Myocyte (in vitro differentiated cells): ENCODE measurements around the gene CD81. TPM values are rescaled to one million over a fixed set of nuclear protein-coding genes. Genes with fewer than 3 reads are reported as not detected.

Experiments used
- DNase-seq: peaks from one replicate; pipeline ENCODE4 v3.0.0-alpha.2; 2012; ENCODE audit warnings: low read depth
- total RNA-seq: library from RNA; depleted of rRNA; stranded (reverse); fragments of >200 nt; gene quantifications from 2 replicates; pipeline ENCODE4 v1.2.3, GENCODE V29; 2014

Gene CD81
- total RNA-seq, 1 donor from 2014 or later: 429 TPM

DNA sequence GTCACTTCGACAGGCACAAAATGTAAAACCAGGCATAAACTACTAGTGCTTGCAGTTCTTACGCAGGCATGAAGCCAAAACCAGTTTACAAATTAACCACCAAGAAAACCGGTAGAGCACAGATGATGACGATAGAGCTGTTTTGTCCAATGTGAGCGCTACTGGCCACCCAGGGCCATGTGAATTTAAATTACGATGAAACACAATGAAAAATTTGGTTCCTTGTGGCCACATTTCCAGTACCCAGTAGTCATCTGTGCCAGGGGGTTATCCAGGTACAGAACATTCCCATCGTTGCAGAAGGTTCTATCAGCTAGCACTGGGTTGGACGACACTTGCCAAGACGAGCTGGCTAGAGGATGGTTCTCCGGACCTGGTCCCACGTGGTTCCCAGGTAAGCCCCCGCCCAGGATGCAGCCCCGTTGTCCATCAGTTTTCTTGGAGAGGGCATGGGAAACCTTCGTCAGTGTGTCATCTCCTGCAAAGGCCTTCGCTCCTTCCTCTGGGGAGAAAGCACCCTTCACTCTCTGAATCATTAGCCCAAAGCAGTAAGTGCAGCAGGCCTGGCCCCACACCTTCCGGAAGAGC is 1.1 kb upstream of the CD81 start:
- DNase-seq: no peak

GRCh38 chr11:2377511-2378443 is 667 bp downstream of the CD81 start:
- DNase-seq: peak; percentile 71

GRCh38 chr11:2378527-2379210 is 1.6 kb downstream of the CD81 start:
- peak; percentile 64 for DNase-seq

DNA sequence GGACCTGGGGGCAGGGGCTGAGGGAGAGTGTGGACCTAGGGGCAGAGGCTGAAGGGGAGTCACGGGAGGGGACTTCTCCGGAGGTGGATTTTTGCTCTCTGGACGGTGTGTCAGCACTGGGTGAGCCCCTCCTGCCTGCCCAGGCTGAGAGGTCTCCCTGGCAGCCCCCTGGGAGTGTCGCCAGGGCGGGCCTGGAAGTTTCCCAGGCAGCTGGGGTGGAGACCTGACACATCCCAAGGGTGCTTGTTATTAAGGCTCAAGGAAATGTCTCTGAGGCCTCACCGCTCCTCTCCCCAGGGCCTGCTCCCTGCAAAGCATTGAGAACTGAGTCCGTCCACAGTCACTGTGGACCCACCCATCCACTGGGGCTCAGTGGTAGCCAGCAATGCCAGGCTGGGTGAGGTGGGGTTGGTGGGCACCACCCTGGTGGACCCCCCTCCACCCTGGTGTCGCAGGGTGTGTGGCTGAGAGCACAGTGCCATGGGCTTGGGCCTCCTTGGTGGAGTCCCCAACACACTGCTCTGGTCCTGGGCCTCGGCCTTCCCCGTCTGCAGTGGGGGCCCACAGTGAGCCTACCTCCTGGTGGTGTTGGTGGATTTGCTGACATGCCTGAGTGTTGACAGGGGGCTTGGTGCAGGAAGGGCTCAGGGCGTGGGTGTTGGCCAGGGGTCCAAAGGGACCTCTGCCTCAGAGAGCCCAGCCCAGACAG is 2.5 kb downstream of the CD81 start:
- no peak for DNase-seq

GRCh38 chr11:2380396-2380795 is 3.3 kb downstream of the CD81 start:
- DNase-seq: no peak

DNA sequence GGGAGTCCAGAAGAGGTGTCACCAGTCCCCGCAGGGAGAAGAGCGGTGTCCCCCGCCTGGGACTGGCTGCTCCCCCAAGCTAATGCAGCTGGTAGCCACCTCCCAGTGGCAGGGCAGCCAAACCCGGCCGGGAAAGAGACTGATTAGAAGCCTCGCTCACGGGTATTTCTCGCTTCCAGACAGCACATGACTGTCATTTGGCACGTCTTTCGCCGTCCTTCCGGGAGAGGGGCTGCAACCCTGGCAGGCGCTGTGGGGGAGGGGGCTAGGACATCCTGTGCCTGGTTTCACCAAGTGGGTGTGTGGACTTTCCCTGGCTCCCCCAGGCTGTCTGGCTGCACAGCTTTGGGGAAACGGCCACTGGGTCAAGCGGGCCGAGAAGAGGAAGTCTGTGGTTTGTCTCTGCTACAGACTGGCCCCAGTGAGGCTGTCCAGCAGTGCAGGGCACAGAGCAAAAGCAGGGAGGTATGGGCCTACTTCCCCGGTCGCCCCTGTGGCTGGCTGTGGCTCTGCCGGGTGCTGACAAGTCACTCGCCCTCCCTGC is 3.8 kb downstream of the CD81 start:
- DNase-seq: no peak

DNA sequence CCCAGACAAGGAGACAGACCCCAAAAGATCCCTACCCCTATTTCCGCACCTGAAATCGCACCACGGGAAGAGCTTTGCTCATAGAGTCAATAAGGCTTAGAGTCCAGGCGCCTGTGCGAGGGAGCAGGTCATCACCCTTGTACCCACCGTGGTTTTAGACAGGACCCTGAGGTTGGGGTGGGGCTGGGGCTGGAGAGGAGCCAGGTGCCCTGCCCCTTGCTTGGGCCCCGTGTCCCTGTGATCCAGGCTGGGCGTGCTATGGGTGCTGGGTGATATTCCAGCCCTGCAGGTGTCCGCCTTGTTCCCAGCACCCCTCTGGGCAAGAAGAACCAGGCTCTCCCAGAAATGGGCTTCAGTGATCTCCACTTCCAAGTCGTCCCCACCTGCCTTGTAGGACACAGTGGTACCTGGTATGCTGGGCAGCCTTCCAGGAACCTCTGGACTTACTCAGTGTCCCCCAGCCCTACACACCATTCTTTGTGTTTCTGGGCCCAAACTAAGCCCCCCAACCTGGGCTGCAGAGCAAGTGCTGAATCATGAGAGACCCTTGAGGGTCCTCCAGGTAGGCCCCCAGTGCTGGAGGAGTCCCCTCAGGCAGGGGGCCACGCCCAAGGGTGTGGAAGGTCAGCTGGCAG is 4.5 kb downstream of the CD81 start:
- DNase-seq: no peak

GRCh38 chr11:2382129-2382517 is 5.0 kb downstream of the CD81 start:
- no peak for DNase-seq

DNA sequence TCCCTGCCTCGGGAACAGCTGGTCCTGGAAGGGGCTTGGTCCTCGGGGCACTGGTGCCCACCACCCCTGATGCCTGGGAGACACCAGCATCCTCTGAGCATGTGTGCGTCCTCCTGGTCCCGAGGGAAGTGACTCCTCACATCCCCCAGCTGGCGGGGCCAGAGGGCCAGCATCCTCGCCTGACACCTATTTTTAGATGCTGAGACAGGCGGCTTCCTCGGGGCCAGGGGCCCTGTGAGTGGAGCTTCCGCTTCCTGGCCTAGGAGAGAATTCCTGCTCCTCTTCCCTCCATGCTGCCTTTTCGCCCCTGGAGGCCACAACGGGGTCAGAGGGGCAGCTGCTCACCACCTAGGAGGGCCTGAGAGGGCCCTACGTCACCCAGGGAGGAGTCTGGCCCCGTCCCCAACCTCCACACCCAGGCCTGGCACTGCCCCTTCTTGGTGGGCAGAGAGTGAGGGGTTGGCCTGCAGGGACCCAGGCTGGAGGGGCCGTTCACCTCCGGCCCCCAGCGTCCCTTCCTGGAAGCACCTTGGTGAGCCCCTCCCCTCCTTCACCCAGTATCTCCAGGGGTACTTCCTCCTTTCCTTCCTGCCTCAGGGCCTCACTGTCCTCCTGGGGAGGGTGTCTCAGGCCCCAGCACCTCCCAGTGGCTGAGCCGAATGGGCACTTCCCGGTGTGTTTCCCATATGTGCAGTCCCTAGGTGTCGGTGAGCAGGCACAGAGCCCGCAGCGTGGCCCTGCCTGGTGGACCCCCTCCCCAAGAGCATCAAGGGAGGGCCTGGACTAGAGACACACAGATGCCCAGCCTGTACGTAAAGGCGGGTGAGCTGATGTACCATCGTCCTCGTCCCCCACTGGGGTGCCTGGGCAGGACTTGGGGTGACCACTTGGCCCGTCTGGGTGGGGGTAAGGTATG is 6.1 kb downstream of the CD81 start:
- peak; percentile 96 for DNase-seq

DNA sequence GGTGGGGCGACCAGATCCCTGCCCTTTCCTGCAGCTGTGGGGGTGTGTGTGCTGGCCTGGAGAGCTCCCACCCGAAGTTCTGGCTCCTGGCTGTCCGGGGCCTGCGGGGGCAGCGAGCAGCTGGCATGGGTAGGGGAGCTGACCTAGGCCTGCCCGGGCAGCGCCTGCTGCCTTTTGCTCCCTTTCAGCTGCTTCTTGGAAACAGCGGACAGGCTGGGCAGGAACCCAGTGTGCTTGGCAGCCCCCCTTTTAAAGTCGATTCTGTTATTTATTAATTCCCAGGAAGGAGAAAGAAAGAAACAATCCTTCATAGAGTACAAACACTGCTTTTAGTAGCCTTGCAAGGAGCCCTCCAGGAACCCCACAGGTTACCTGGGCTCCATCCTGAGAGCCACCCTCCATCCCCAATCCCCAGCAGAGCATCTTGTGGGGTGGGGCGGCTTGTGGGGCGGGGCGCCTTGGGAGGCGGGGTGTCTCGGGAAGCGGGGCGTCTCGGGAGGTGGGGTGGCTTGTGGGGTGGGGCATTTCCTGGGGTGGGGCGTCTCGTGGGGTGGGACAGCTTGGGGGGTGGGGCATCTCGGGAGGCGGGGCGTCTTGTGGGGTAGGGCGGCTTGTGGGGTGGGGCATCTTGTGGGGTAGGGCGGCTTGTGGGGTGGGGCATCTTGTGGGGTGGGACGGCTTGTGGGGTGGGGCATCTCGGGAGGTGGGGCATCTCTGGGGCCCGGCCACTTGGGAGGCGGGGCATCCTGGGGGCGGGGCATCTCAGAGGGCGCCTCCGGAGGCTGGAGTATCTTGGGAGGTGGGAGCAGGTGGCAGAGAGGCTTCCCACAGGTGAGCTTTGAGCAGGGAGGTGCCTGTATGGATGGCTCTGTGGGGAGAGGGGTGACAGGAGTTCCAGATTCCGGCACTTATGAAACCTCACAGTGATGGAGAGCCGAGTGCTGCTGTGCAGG is 7.0 kb downstream of the CD81 start:
- DNase-seq: peak; percentile 80

GRCh38 chr11:2385156-2386151 is 8.3 kb downstream of the CD81 start:
- DNase-seq: no peak

DNA sequence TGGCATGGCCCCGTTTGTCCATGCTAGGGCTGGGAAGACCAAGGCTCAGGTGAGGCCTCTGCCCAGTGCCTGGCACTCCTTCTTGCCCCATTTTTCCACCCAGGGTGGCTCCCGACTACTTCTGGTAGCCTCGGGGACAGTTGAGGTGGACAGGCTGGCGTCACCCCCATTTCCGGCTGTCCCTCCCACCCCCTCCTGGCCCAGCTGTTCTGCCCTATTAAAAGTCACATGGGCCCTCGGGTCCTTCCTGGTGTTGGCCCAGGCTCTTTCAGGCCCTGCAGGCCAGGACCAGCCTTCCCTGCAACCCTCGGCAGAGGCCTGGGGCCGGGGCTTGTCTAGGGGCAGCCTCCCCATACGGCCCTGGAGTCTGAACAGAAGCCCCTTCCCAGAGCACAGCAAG is 9.5 kb downstream of the CD81 start:
- DNase-seq: peak; percentile 78

- DNase-seq: peak; percentile 73
Measured at GRCh38 chr11:2387266-2387987, 10.3 kb downstream of the CD81 start.

- peak; percentile 88 for DNase-seq
Measured at GRCh38 chr11:2388431-2389376, 11.6 kb downstream of the CD81 start.

- peak; percentile 89 for DNase-seq
Measured at GRCh38 chr11:2389377-2390026, 12.4 kb downstream of the CD81 start.
